Panc1 (cell line): ENCODE data around the gene NUDCD2. TPM values are rescaled to one million over a fixed set of nuclear protein-coding genes. Genes with fewer than 3 reads are reported as not detected.
"Not testable (repeated sequence)": the region's sequence is repeated elsewhere in the genome, so short reads cannot be mapped to it uniquely, and the experiment has no call there.

Experiments used
- ATAC-seq: fragments of 200-7000 bp; cut with Tn5 transposase; 2 replicates; pipeline ENCODE4 v1.9.1; 2020; ENCODE audit warnings: mild to moderate bottlenecking, moderate library complexity
- BruUV-seq: library from RNA; stranded (reverse); fragments of 400-500 nt; replicated peaks from 2 replicates; lab custom pipeline; 2021; lab: Mats Ljungman, UMichigan
- CTCF ChIA-PET: fragments of 300-600 bp; sonication (Branson Sonifier 250); formaldehyde crosslinking; loops from one replicate; lab custom pipeline; 2022; ENCODE audit warnings: antibody characterized with exemption; lab: Charles Lee
- POLR2A ChIA-PET: fragments of 300-600 bp; sonication (Branson Sonifier 250); formaldehyde crosslinking; loops from one replicate; lab custom pipeline; 2022; ENCODE audit warnings: antibody characterized with exemption; lab: Charles Lee
- DNase-seq: peaks from one replicate; pipeline ENCODE4 v3.0.0-alpha.2; 2010; ENCODE audit warnings: low read depth, low spot score
- H3K27ac ChIP-seq: 2 replicates; pipeline ENCODE4 v1.5.1; 2011; ENCODE audit warnings: mild to moderate bottlenecking, low read length, inconsistent platforms
- H3K27me3 ChIP-seq: fragments of 200-500 bp; sonication (Bioruptor generic); 2 replicates; pipeline ENCODE4 v1.6.0; 2014; ENCODE audit warnings: low read length, inconsistent platforms; ENCODE audit not compliant: control insufficient read depth, insufficient read depth
- H3K36me3 ChIP-seq: fragments of 200-500 bp; sonication (Bioruptor generic); 2 replicates; pipeline ENCODE4 v1.5.1; 2014; ENCODE audit warnings: inconsistent platforms, mild to moderate bottlenecking, low read length, moderate library complexity; ENCODE audit not compliant: control insufficient read depth, insufficient read depth
- H3K4me1 ChIP-seq: 2 replicates; pipeline ENCODE4 v1.5.1; 2011; ENCODE audit warnings: inconsistent platforms, mild to moderate bottlenecking, low read length, moderate library complexity; ENCODE audit not compliant: control insufficient read depth, insufficient read depth
- H3K4me3 ChIP-seq, 2 experiments: 2 replicates each; pipeline ENCODE4 v1.5.1; 2011 to 2012; ENCODE audit warnings: low read depth in 2 of 2, low read length in 2 of 2, mild to moderate bottlenecking in 2 of 2, inconsistent platforms in 1 of 2, moderate library complexity in 1 of 2
- H3K9me3 ChIP-seq: fragments of 200-500 bp; sonication (Bioruptor generic); 2 replicates; pipeline ENCODE4 v1.5.1; 2014; ENCODE audit warnings: low read depth, mild to moderate bottlenecking, inconsistent platforms, low read length, moderate library complexity; ENCODE audit not compliant: control insufficient read depth, insufficient read depth
- POLR2AphosphoS5 ChIP-seq: IDR thresholded peaks from 2 replicates; pipeline ENCODE4 v1.6.1; 2012; ENCODE audit warnings: mild to moderate bottlenecking, low read depth, low read length, moderate library complexity
- SIN3A ChIP-seq: IDR thresholded peaks from 2 replicates; pipeline ENCODE4 v1.6.1; 2012; ENCODE audit warnings: low read depth, mild to moderate bottlenecking, low read length, moderate library complexity, borderline replicate concordance; ENCODE audit not compliant: insufficient read depth
- TCF7L2 ChIP-seq: IDR thresholded peaks from 2 replicates; pipeline ENCODE4 v1.6.1; 2011; ENCODE audit warnings: mild to moderate bottlenecking, low read depth, low read length, inconsistent platforms
- in situ Hi-C: cut with HindIII; loops from 2 replicates; pipeline ENCODE4 v1.10.0; 2016; ENCODE audit warnings: low sequenced_read_pairs, low pct_unique_long_range_greater_than_20kb
- intact Hi-C: fragments of 100-400 bp; cut with micrococcal nuclease; formaldehyde crosslinking; loops from one replicate; pipeline ENCODE4 v1.10.0; 2022; ENCODE audit not compliant: unreplicated experiment
- total RNA-seq: library from RNA; stranded (reverse); gene quantifications from one replicate; pipeline ENCODE4 v1.2.1, GENCODE V29; 2021; ENCODE audit not compliant: unreplicated experiment
- TF ChIP-seq, protein P1 (sequence below), 2 experiments: IDR thresholded peaks; 2 replicates each; pipeline ENCODE4 v1.6.1; 2011 to 2012; ENCODE audit warnings: low read depth in 2 of 2, control low read depth in 1 of 2, low read length in 1 of 2, mild to moderate bottlenecking in 1 of 2, moderate library complexity in 1 of 2; ENCODE audit not compliant: insufficient read depth in 1 of 2
- TF ChIP-seq, protein P2 (sequence below): fragments of 450-650 bp; IDR thresholded peaks from 2 replicates; pipeline ENCODE4 v1.5.1; 2017; ENCODE audit warnings: mild to moderate bottlenecking

The NUDCD2 gene
- total RNA-seq, 1 experiment from 2014 or later: 58.6 TPM

DNA sequence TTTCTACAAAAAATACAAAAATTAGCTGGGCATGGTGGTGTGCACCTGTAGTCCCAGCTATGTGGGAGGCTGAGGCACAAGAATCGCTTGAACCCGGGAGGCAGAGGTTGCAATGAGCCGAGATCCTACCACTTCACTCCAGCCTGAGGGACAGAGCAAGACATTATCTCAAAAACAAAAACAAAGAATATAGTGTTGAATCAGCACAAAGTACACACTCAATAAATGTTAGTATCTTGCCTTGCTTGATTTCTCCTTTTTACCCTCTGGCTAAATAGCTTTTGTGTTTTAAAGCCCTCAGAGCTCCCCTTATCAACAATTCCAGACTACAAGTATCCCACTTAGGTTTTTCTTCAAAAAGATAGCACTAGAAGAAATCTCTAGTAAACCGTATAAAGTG lies 60.0 kb downstream of the NUDCD2 start:
- CTCF ChIA-PET: interaction anchor here (0.6 to 0.7 kb wide), 2 partner anchors 9 to 53 kb away, joined by 4 to 5 read pairs; no protein-coding TSS in a partner anchor
- DNase-seq (no peak), ATAC-seq (no peak)
- BruUV-seq: no TSS peak
- H3K9me3 ChIP-seq: no peaks in the 10 kb centered on the region
- in situ Hi-C loops (no loop called here), intact Hi-C loops (loop anchor here (10.0 kb wide), 1 partner anchor 1545 kb away; no protein-coding TSS in a partner anchor)
- POLR2A ChIA-PET: no interaction called here
- TF ChIP-seq, protein P1, sequence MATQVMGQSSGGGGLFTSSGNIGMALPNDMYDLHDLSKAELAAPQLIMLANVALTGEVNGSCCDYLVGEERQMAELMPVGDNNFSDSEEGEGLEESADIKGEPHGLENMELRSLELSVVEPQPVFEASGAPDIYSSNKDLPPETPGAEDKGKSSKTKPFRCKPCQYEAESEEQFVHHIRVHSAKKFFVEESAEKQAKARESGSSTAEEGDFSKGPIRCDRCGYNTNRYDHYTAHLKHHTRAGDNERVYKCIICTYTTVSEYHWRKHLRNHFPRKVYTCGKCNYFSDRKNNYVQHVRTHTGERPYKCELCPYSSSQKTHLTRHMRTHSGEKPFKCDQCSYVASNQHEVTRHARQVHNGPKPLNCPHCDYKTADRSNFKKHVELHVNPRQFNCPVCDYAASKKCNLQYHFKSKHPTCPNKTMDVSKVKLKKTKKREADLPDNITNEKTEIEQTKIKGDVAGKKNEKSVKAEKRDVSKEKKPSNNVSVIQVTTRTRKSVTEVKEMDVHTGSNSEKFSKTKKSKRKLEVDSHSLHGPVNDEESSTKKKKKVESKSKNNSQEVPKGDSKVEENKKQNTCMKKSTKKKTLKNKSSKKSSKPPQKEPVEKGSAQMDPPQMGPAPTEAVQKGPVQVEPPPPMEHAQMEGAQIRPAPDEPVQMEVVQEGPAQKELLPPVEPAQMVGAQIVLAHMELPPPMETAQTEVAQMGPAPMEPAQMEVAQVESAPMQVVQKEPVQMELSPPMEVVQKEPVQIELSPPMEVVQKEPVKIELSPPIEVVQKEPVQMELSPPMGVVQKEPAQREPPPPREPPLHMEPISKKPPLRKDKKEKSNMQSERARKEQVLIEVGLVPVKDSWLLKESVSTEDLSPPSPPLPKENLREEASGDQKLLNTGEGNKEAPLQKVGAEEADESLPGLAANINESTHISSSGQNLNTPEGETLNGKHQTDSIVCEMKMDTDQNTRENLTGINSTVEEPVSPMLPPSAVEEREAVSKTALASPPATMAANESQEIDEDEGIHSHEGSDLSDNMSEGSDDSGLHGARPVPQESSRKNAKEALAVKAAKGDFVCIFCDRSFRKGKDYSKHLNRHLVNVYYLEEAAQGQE (IDR thresholded peaks at IDR 0.05; ENCODE audit: insufficient read depth in 1 of 2, low read depth in 2 of 2, low read length in 1 of 2): no peak
- TF ChIP-seq TCF7L2 (no peak), SIN3A (no peak), POLR2AphosphoS5 (no peak)
- TF ChIP-seq, protein P2, sequence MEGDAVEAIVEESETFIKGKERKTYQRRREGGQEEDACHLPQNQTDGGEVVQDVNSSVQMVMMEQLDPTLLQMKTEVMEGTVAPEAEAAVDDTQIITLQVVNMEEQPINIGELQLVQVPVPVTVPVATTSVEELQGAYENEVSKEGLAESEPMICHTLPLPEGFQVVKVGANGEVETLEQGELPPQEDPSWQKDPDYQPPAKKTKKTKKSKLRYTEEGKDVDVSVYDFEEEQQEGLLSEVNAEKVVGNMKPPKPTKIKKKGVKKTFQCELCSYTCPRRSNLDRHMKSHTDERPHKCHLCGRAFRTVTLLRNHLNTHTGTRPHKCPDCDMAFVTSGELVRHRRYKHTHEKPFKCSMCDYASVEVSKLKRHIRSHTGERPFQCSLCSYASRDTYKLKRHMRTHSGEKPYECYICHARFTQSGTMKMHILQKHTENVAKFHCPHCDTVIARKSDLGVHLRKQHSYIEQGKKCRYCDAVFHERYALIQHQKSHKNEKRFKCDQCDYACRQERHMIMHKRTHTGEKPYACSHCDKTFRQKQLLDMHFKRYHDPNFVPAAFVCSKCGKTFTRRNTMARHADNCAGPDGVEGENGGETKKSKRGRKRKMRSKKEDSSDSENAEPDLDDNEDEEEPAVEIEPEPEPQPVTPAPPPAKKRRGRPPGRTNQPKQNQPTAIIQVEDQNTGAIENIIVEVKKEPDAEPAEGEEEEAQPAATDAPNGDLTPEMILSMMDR: no peak
- no peaks in the 10 kb centered on the region; the same call in 1 of the 2 replicates for H3K36me3 ChIP-seq
- H3K4me3 ChIP-seq: no peak overlapping the region
- no peaks in the 10 kb centered on the region for H3K4me1 ChIP-seq
- no peak overlapping the region for H3K27ac ChIP-seq
- no peaks in the 10 kb centered on the region for H3K27me3 ChIP-seq

DNA sequence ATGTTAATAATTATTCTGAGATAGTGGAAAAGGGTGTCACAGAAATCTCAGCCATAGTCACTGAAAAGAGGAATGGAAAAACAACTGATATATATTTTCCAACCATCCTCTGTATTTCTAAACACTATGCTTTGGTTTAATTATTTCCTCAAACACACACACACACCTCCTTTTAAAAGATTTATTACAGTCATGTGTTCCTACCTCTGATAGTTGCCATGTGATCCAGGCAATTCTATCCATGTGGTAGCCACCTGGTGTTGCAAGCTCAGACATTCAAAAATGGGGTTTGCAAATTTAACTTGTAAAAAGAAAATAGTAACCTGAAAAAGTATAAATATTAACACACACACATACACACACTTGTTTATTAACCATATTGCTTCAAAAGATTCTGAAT lies 62.5 kb downstream of the NUDCD2 start:
- TF ChIP-seq SIN3A (no peak), POLR2AphosphoS5 (no peak), TCF7L2 (no peak)
- TF ChIP-seq, protein P1 (IDR thresholded peaks at IDR 0.05; ENCODE audit: insufficient read depth in 1 of 2, low read depth in 2 of 2, low read length in 1 of 2): no peak
- TF ChIP-seq, protein P2: no peak
- intact Hi-C loops: no loop called here
- ATAC-seq (no peak), DNase-seq (no peak)
- in situ Hi-C loops: no loop called here
- no peak overlapping the region for H3K4me3 ChIP-seq
- POLR2A ChIA-PET: no interaction called here
- H3K36me3 ChIP-seq: no peaks in the 10 kb centered on the region
- BruUV-seq: no TSS peak
- H3K4me1 ChIP-seq: no peaks in the 10 kb centered on the region
- H3K9me3 ChIP-seq: no peaks in the 10 kb centered on the region
- CTCF ChIA-PET: no interaction called here
- H3K27ac ChIP-seq: no peak overlapping the region
- H3K27me3 ChIP-seq: no peaks in the 10 kb centered on the region

DNA sequence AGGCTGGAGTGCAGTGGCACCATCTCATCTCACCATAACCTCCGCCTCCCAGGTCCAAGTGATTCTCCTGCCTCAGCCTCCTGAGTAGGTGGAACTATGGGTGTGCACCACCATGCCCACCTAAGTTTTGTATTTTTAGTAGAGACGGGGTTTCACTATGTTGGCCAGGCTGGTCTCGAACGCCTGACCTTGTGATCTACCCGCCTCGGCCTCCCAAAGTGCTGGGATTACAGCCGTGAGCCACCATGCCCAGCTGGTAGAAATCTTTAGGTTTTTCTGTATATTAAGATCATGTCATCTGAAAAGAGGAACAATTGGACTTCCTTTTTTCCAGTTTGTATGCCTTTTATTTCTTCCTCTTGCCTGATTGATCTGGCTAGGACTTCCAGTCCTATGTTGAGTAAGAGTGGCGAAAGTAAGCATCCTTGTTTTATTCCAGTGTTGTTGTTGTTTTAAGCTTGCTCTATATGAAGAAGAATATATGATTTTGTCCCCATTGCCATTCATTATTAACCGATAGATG lies 63.0 kb downstream of the NUDCD2 start:
- CTCF ChIA-PET: not testable (repeated sequence)

More for the DNA sequence above, 63.0 kb downstream of the NUDCD2 start:
- H3K36me3 ChIP-seq, BruUV-seq, H3K27me3 ChIP-seq, in situ Hi-C loops, H3K27ac ChIP-seq, H3K4me3 ChIP-seq, POLR2A ChIA-PET, intact Hi-C loops, DNase-seq, ATAC-seq, H3K4me1 ChIP-seq, H3K9me3 ChIP-seq: not testable (repeated sequence)
